NT2/D1 (cell line): ENCODE data around the gene MAP3K9.

Source experiments
- SUZ12 ChIP-seq: IDR thresholded peaks from 2 replicates; pipeline ENCODE4 v1.6.1; 2011; ENCODE audit not compliant: insufficient read length, insufficient read depth; ENCODE audit errors: extremely low read depth
- YY1 ChIP-seq: IDR thresholded peaks from 2 replicates; pipeline ENCODE4 v1.6.1; 2011; ENCODE audit not compliant: insufficient read length, insufficient read depth
- ZNF274 ChIP-seq: IDR thresholded peaks from 2 replicates; pipeline ENCODE4 v1.6.1; 2011; ENCODE audit warnings: mild to moderate bottlenecking, low read depth, low read length

DNA sequence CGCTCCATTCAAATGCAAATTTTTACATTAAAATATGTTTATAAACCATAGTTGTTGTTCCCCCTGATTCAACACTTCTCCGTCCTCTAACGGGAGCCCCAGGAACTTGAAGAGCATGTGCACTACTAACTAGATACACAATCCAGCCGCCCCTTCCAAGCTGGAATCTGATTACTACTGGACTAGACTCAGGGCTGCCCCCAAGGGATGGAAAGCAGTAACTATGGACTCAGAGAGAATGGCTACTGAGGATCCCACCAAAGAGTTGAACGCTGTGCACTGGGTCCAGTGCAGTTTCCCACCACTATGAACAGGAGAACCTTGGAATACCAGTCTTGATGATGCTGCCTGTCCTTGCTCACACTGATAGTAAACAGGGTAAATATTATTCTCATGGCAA, 49.3 kb upstream of the MAP3K9 start:
- TF ChIP-seq ZNF274 (no peak), SUZ12 (no peak), YY1 (no peak)
